SK-N-MC (cell line): Measurements from ENCODE around the gene VASN.

Source experiments
- DNase-seq: peaks from one replicate; pipeline ENCODE4 v3.0.0-alpha.2; 2011; ENCODE audit warnings: low read depth, low spot score
- H3K27ac ChIP-seq: fragments of 200-600 bp; sonication (generic); 2 replicates; pipeline ENCODE4 v1.5.1; 2016; ENCODE audit warnings: mixed run types
- H3K36me3 ChIP-seq: fragments of 200-600 bp; sonication (generic); 2 replicates; pipeline ENCODE4 v1.6.1; 2017; ENCODE audit warnings: antibody characterized with exemption, low read length, mixed read lengths; ENCODE audit not compliant: insufficient read depth
- H3K4me3 ChIP-seq: fragments of 200-600 bp; sonication (generic); 2 replicates; pipeline ENCODE4 v1.5.1; 2016
- H3K9ac ChIP-seq: fragments of 200-600 bp; sonication (generic); 2 replicates; pipeline ENCODE4 v1.8.0; 2017; ENCODE audit warnings: mixed run types, mixed read lengths; ENCODE audit not compliant: insufficient read length
- H3K9me3 ChIP-seq: fragments of 200-600 bp; sonication (generic); 2 replicates; pipeline ENCODE4 v1.6.1; 2017; ENCODE audit warnings: low read depth, mild to moderate bottlenecking, antibody characterized with exemption, low read length, moderate library complexity, mixed read lengths
- EZH2 ChIP-seq: fragments of 200-600 bp; sonication (generic); IDR thresholded peaks from one replicate; pipeline ENCODE4 v1.6.1; 2017; ENCODE audit warnings: antibody characterized with exemption
- FOXP2 ChIP-seq: optimal IDR thresholded peaks from 2 replicates; pipeline ENCODE3; 2011; ENCODE audit warnings: mild to moderate bottlenecking, moderate library complexity; ENCODE audit not compliant: insufficient read depth; ENCODE audit errors: extremely low read length, control extremely low read depth
- POLR2AphosphoS5 ChIP-seq: IDR thresholded peaks from 2 replicates; pipeline ENCODE4 v1.6.1; 2012; ENCODE audit warnings: mild to moderate bottlenecking, low read depth, low read length, borderline replicate concordance

VASN gene

GRCh38 chr16:4371357-4372000 lies at the start of gene VASN:
TSS of gene VASN (plus strand) at chr16:4371848. CDS start at chr16:4380878, 9,030 bp downstream.
- H3K36me3 ChIP-seq = no peaks in the 10 kb centered on the region
- H3K27ac ChIP-seq = no peak within 1 kb of the TSS
- H3K9ac ChIP-seq = peak within 1 kb of the TSS; percentile 67
- TF ChIP-seq EZH2 = no peak
- peak; percentile 96 for TF ChIP-seq POLR2AphosphoS5
- TF ChIP-seq FOXP2 = no peak
- peak within 1 kb of the TSS; percentile 85 for H3K4me3 ChIP-seq
- no peak for DNase-seq
- H3K9me3 ChIP-seq = no peaks in the 10 kb centered on the region

- no peak for TF ChIP-seq EZH2
- TF ChIP-seq POLR2AphosphoS5 = no peak
- no peak for TF ChIP-seq FOXP2
- H3K27ac ChIP-seq = no peak overlapping the region
Observed at GRCh38 chr16:4322121-4323052, 49.3 kb upstream of the VASN start.

GRCh38 chr16:4323071-4323844 lies 48.4 kb upstream of the VASN start:
- DNase-seq = no peak
- H3K27ac ChIP-seq = no peak overlapping the region
- TF ChIP-seq POLR2AphosphoS5 (no peak), FOXP2 (no peak), EZH2 (no peak)
- no peak overlapping the region for H3K9ac ChIP-seq
- no peak overlapping the region for H3K4me3 ChIP-seq
- no peaks in the 10 kb centered on the region for H3K36me3 ChIP-seq
- no peaks in the 10 kb centered on the region for H3K9me3 ChIP-seq

More at GRCh38 chr16:4322121-4323052, 49.3 kb upstream of the VASN start:
- Histone ChIP-seq H3K9me3 (no peaks in the 10 kb centered on the region), H3K9ac (no peak overlapping the region), H3K36me3 (no peaks in the 10 kb centered on the region), H3K4me3 (no peak overlapping the region)
- no peak for DNase-seq

DNA sequence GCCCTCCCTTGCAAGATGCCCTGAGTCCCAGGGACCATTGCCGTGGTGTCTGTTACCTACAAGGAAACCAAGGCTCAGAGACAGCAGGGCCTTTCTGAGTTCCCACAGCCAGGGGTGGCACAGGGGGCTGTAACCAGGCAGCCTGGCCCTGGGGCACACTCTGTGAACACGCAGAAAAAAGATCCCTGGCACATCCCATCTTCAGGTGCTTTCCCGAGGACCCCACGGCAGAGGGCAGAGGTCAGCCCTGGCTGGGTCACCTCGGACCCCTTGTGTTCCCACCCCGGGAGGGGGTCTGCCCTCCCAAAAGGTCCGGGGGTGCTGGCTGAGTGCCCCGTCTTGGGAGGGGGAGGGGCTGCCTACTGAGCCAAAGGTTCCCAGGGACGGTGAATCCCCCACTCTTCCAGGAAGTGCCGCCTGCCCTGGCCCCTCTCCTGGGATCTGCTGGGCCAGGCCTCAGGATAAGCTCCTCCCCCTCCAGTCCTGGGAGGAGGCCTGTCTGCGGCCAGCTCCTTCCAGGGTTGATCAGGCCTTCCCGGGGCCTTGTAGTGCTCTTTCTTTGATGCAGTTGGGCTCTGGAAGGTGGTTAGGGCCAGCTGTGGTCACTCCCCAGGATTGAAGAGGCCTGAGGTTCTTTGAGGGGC lies 47.7 kb upstream of the VASN start:
- no peak overlapping the region for H3K4me3 ChIP-seq
- DNase-seq = no peak
- H3K9me3 ChIP-seq = no peaks in the 10 kb centered on the region
- H3K9ac ChIP-seq = no peak overlapping the region
- no peaks in the 10 kb centered on the region for H3K36me3 ChIP-seq
- H3K27ac ChIP-seq = no peak overlapping the region
- TF ChIP-seq POLR2AphosphoS5 (no peak), FOXP2 (no peak), EZH2 (no peak)

- Histone ChIP-seq H3K4me3 (no peak overlapping the region), H3K27ac (no peak overlapping the region), H3K36me3 (no peaks in the 10 kb centered on the region), H3K9ac (no peak overlapping the region), H3K9me3 (no peaks in the 10 kb centered on the region)
- no peak for DNase-seq
- TF ChIP-seq EZH2 = no peak
- no peak for TF ChIP-seq FOXP2
- no peak for TF ChIP-seq POLR2AphosphoS5
Observed at GRCh38 chr16:4324492-4325252, 47.0 kb upstream of the VASN start.

GRCh38 chr16:4325253-4325758 lies 46.3 kb upstream of the VASN start:
- TF ChIP-seq POLR2AphosphoS5 (no peak), EZH2 (no peak), FOXP2 (no peak)
- Histone ChIP-seq H3K9me3 (no peaks in the 10 kb centered on the region), H3K9ac (no peak overlapping the region), H3K27ac (no peak overlapping the region), H3K4me3 (no peak overlapping the region), H3K36me3 (no peaks in the 10 kb centered on the region)
- no peak for DNase-seq

DNA sequence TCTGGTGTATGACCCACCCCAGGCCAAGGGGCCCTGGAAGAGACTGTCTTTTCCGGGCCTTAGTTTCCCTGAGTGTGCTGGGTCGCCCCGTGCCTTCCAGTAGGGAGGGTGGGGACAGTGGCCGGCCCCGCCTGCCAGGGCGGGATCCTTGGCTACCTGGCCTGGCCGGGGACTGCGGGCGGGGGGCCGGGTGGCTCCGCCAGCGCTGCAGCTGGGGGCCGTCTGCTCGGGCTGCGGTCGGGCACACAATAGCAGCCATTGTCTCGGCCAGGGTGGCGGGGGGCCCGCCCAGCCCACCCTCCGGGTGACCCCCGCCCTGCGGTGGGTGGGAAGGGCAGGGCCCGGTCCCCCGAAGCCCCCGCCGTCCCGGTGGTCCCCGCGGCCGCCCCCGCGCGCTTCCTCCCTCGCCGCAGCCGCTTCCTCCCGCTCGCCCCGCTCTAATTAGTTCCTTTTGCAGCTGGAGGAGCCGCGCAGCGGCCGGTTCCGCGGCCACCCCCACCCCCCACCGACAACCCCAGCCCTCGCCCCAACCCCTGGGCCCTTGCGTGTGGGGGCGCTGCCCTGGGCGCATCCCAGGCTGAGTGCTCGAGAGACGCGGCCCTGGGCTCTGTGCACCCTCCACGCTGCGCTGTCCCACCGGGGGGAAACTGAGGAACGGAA lies 44.1 kb upstream of the VASN start:
- Histone ChIP-seq H3K4me3 (no peak overlapping the region), H3K27ac (no peak overlapping the region), H3K9me3 (no peaks in the 10 kb centered on the region), H3K9ac (no peak overlapping the region), H3K36me3 (no peaks in the 10 kb centered on the region)
- DNase-seq = no peak
- no peak for TF ChIP-seq EZH2
- TF ChIP-seq FOXP2 = no peak
- TF ChIP-seq POLR2AphosphoS5 = no peak
